Measurements from ENCODE around the gene UHRF2. TPM values are rescaled to one million over a fixed set of nuclear protein-coding genes. Genes with fewer than 3 reads are reported as not detected.

Gene UHRF2
- total RNA-seq, 1 donor = 125 TPM

- H3K4me3 ChIP-seq (ENCODE audit: low read depth, low read length) = no peak overlapping the region
- TF ChIP-seq CTCF (IDR thresholded peaks at IDR 0.05; ENCODE audit: insufficient read depth, low read length) = no peak
- DNase-seq (ENCODE audit: low read depth) = no peak
These were observed 46.7 kb downstream of the UHRF2 start for GRCh38 chr9:6459718-6460117.

- H3K4me3 ChIP-seq (ENCODE audit: low read depth, low read length) = no peak overlapping the region
- DNase-seq (ENCODE audit: low read depth) = no peak
- no peak for TF ChIP-seq CTCF (IDR thresholded peaks at IDR 0.05; ENCODE audit: insufficient read depth, low read length)
These were observed 47.3 kb downstream of the UHRF2 start for GRCh38 chr9:6460189-6460768.

GRCh38 chr9:6461619-6462018 is 48.6 kb downstream of the UHRF2 start:
- DNase-seq (ENCODE audit: low read depth) = no peak
- no peak for TF ChIP-seq CTCF (IDR thresholded peaks at IDR 0.05; ENCODE audit: insufficient read depth, low read length)
- no peak overlapping the region for H3K4me3 ChIP-seq (ENCODE audit: low read depth, low read length)

GRCh38 chr9:6467006-6467625 is 54.1 kb downstream of the UHRF2 start:
- TF ChIP-seq CTCF (IDR thresholded peaks at IDR 0.05; ENCODE audit: insufficient read depth, low read length) = no peak
- no peak overlapping the region for H3K4me3 ChIP-seq (ENCODE audit: low read depth, low read length)
- DNase-seq (ENCODE audit: low read depth) = no peak

GRCh38 chr9:6471231-6471850 is 58.3 kb downstream of the UHRF2 start:
- TF ChIP-seq CTCF (IDR thresholded peaks at IDR 0.05; ENCODE audit: insufficient read depth, low read length) = no peak
- DNase-seq (ENCODE audit: low read depth) = peak; percentile 15
- H3K4me3 ChIP-seq (ENCODE audit: low read depth, low read length) = no peak overlapping the region

GRCh38 chr9:6473151-6473550 is 60.2 kb downstream of the UHRF2 start:
- H3K4me3 ChIP-seq (ENCODE audit: low read depth, low read length) = no peak overlapping the region
- DNase-seq (ENCODE audit: low read depth) = no peak
- no peak for TF ChIP-seq CTCF (IDR thresholded peaks at IDR 0.05; ENCODE audit: insufficient read depth, low read length)
